NOMO-1 treated with dmso at 0.1 percent for 144 hours (cell line): ENCODE data around the gene ENG.
"Not testable (repeated sequence)": the region's sequence is repeated elsewhere in the genome, so short reads cannot be mapped to it uniquely, and the experiment has no call there.

Experiments used
- DNase-seq: peaks from one replicate; lab custom pipeline; 2025; ENCODE audit not compliant: unreplicated experiment; lab: John Stamatoyannopoulos, UW

Gene ENG

DNA sequence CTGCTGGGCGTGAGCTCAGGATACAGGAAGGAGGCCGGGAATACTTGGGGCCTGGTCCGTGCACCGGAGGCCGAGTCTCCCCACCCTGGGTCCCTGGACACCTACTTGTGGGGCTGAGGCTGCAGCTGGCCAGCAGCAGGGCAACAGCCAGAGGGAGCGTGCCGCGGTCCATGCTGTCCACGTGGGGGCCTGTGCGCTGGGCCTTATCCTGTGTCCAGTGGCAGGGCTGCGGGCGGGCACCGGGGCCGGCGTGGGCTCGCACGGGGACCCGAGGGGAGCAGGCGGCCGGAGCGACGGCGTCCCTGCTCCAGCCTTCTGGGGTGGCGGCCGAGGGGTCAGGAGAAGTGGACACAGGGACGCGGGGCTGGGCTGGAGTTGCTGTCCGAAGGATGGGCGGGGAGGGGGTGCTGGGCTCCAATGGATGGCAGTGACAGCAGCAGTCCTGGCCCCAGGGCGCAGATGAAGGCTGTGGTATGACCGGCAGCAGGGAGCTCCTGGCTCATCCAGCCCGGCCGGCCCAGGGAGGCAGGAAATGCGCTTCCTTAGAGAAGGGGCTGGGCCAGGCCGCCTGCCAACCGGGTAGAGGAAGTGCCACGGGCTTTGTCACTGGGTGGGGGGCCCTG lies at the start of gene ENG:
ENG (minus strand) TSS at position 475 of the 623 bp plus-strand sequence; CDS start at position 172, 303 bp downstream.
- peak; percentile 13 for DNase-seq

DNA sequence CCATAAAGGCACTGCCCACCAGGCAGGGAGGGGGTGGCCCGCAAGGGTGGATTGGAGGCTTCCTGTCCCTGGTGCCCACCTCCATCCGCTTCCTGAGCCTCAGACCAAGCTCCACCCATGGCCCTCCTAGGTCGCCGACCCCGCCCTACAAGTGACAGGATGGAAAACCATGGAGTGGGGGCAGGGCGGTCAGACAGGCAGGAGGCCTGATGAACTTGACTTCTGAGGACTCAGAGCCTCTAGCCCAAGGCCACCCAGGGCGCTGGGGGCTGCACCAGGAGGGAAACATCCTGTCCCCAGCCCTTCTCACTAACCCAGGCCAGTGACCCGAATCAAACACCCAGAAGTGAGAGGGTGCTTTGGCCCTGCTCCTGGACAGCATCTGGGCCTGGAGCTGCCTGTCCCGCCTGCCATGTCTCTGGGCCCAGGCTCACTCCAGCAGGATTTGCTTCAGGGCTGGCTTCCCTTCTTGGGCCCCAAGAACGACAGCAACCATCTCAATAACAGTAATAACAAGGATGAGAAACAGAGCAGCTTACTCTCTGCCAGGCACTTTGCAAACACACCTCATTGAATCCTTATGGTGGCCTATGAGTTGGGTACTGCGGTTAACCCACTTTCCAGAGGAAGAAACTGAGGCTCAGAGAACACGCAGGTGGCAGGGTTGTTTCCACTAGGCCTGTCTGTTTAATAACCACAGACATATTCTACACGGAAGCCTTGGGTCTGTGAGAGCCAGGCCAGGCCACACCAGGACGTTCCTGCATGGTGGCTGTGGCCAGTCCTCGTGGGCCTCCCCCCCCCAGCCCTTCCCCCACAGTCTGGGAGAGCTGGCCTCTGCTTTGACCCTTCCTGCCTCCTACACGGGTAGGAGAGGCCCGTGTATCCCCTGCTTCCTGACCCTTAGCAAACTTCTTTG lies 49.4 kb upstream of the ENG start:
- DNase-seq, result peak; percentile 53

DNA sequence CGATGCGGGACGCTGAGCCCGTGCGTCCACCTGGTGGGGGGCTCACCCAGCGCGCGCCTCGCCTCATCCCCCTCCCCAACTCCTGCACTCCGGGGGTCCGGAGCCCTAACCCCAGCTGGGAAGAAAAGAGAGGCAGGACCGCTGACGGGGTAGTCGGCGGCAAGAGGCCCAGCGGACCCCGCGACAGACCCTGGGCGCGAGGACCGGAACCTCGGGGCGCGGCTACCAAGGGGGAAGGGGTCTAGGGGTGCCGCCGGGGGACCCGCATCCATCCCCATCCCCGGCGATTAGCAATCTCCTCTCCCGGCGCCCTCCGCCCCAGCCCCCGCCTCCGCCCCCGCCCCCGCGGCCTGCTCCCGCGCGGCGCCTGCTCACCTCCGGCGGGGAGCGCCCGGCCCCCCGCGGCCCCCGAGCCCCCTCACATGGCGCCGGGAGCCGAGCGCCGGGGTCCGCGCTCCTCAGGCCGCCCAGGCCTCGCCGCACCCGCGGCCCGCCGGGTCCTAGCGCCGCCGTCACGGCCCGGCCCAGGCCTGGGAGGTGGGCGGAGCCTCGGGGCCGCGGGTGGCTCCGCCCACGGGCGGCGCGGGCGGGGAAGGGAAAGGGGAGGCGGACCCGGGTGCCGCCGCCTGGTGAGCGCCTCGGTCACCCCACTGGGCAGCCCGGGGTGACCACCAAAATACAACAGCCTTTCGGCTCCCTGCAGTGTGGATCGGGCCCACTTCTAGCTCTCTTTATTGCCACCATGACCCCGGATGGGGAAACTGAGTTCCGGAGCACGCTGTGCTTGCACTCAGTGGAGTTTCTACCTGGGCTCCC lies 44.9 kb upstream of the ENG start, which contains the start of gene ST6GALNAC6:
ST6GALNAC6 (minus strand) TSS at position 476 of the 816 bp plus-strand sequence. CDS start 1,622 bp downstream, outside the sequence.
- peak; percentile 24 for DNase-seq

DNA sequence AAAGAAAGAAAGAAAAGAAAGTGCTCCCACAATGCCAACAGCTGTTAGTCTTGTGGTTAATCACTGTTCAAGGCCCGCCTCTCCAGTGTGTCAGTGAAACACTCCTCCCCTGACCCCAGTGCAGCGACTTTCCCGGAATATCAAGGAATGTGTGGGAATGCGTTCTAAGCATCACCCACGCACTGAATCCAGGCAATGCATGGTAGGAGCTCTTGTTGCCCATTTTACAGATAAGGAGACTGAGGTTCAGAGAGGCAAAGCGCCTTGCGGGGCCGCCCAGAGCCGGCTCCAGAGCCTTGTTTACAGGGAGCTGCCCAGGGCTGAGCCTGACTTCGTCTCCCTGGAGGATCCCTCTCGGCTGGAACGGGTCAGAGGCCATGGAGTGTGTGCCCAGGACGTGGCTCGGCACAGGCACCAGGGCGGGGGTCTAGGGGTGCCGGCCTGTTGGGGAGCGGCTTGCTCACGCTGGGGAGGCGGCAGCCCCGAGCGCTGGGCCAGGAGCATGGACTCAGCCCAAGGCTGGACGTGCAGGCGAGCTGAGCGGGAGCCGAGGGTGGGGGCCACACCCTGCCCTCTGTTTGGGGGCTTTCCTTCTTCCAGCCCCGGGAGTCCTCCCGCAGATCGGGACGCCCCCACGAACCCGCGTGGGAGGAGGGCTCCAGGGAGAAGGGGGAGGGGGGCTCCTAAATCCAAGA lies 44.1 kb upstream of the ENG start:
- no peak for DNase-seq

DNA sequence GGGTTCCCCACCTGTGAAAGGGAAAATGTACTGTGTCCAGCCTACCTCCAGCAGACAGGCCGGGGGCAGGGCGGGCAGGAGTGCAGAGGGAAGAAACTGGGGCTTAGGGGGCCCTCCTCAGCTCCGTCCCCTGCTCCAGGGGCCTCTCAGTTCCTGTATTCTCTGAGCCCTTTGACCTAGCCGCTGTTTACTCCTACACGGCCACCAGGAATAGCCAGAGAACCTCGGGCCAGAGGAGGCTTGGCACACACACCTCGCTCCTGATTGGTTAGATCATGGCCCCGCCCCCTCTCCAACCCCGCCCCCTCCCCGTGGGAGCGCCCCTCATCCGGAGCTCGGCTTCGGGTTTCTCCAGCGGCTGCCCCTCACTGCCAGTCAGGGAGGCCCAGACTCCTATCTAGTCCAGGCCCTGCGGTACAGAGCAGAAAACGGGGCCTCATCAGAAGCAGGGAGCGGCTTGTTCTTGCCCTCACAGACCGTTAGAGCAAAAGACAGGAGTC lies 42.8 kb upstream of the ENG start:
- DNase-seq, result peak; percentile 68

DNA sequence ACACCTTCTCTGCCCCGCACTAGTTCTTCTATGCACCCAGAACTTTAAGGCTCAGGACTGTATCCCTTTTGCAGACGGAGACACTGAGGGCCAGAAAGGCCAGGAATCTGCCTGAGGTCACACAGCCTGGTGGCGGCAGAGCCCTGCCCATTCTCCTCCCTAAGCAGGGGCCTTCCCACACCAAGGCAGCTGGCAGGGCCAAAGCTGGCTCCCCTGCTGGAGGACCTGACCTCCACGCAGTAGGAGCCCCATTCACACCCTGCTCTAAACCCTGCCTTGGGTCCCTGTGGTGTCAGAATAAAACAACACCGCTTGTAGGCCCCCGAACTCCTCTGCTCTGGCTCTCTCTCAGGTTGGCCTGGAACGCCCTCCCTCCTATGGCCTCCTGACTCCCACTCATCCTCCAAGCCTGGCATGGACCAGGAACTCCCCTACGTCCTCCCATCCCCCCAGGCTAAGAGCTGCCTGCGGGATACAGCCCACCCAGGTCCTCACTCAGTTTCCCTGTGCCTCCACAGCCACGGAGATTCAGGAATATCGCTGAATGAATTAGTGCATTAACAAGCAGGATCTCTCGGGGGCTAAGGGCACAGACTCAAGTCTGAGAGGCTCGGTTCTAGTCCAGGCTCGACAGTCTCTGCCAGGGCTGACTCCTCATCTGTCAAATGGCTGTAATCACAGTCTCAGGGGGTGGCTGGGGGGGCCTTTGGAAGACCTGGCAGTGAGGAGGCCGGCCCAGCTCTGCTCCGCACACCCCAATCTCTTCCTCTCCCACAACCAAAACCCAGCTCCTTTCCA lies 42.1 kb upstream of the ENG start:
- DNase-seq, result no peak

DNA sequence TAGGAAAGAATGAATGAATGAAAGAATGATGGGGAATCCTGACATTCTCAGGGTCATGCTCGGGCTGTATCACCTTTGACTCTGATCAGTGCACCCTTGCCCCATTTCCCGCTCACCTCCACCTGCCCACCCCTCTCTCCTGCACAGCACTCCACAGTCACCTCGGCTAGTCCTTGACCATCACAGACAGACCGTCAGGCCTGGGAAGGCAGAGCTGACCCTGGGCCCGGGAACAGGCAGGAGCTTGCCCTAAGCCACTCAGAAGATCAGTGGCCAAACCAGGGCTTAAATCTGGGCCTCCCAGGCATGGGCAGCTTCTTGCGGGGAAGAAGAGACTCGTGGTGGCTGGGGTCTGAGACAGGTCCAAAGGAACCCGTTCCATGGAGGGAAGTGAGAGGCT lies 41.4 kb upstream of the ENG start:
- no peak for DNase-seq

DNA sequence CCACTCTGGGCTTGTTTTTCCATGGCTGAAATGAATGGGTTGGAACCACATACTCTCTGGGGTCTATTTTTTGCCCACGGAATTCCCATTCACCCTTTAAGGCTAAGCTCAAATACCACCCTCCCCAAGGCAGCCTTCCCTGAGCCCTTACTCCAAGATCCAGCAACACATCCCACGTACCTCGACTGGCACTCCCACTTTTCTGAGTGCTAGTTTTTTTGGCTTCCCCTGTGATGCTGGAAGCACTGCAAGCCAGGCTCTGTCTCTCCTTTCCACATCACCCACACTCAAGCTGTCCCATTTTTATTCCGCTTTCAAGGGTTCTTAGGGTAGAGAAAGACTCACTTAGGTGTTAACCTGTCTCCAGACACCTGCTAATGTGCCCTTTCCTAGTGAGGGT lies 38.9 kb upstream of the ENG start:
- no peak for DNase-seq

DNA sequence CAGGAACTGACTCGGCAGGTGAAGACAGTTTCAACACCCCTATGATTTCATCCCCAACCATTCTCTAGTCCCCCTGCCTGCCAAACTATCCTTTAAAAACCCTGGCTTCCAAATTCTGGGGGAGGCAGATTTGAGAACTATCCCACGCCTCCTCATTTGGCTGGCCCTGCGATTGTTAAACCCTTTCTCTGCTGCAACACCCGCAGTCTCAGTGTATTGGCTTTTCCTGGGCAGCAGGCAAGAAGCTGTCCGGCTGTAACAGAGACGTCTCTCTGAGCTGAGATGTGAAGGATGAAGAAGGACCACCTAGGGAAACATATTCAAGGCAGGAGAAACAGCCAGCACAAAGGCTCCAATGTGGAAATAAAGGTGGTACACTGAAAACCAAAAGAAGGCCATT lies 38.4 kb upstream of the ENG start:
- no peak for DNase-seq

DNA sequence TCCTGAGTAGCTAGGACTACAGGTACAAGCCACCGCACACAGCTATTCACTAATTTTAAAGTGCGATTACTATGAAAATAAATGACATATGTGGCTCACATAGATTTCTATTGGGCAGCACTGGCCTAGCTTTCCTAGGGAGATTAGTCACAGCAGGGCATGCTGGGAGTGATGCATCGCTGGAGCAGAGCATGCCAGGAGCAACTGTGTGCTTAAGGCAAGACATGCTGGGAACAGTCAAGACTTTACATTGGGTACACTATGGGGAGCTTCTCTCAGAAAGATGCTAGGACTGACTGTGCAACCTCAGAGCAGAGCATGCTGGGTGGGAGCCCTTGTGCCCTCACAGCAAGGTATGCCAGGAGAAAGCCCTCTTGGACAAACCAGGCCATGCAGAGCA lies 35.6 kb upstream of the ENG start:
- DNase-seq, result no peak

DNA sequence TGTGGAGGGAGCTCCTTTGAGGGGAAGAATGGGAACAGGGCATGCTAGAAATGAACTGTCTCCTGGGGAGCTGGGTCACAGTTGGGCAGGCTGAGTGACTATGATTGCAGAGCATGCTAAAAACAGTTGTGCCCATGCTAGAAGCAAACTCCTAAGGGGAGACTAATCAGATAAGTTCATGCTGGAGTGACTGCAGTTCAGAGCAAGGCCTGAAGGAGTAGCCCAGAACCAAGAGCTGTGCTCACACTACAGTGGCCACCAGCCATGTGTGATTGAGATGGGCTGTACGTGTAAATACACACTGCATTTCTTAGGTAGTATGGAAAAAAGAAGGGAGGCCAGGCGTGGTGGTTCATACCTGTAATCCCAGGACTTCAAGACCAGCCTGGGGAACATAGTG lies 33.3 kb upstream of the ENG start:
- DNase-seq, result no peak

DNA sequence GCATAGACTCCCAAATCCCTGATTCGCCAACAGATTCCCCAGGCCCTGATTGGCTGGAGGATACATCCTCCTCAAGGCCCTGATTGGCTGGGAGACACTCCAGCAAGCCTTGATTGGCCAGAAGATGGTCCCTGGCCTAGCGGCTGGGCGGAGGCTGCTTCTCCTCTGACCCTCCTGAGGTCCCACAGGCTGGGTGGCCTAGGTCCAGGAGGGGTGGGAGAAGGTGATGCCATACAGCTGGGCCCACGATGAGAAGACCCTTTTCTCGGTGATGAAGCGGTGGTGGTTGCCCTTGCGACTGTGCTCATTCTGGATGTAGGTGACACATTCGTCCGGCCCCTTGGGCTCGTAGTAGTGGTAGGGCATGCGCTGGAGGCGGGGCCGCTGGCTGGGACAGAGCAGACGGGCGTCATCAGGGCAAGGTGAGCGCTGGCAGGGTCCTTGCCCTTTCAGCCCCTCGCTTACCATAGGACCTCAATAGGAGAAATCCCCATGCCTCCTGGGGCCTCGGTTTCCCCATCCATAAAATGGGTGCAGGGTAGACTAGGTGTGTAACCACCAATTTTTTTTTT lies 32.0 kb upstream of the ENG start:
- no peak for DNase-seq

DNA sequence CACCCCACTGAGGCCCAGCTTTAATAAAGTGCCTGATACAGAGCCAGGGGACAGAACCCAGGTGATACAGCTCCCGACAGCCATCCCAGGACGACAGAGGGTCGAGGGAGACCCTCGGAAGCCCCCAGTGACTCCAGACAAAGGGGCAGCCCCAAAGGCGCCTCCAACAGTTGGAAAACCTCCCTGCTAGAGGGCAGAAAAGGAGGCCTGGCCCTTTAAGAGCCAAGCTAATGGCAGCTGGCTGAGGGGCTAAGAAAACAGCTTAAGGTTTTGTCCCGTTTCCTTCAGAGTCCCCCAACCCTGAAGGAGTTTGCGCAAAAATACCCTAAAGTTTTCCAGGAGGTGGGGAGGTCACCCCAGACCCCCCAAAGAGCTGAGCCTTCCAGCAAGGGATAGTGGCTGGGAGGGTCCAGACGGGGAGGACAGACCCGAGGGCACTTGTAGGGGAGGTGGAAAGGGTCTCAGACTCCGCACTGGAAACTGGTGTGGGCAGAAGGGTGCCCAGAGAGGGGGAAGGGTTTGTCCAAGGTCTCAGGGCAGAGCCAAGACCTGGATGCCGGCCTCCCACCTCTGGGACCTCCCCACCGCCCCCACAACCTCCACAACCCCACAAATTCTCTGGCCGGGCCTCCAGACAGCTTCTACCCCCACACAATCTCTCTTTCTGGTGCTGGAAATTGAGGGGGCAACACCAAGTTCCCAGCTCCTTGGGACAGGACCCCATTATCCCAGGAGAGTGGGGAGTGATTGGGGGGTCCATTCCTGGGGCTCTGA lies 31.2 kb upstream of the ENG start:
- no peak for DNase-seq

DNA sequence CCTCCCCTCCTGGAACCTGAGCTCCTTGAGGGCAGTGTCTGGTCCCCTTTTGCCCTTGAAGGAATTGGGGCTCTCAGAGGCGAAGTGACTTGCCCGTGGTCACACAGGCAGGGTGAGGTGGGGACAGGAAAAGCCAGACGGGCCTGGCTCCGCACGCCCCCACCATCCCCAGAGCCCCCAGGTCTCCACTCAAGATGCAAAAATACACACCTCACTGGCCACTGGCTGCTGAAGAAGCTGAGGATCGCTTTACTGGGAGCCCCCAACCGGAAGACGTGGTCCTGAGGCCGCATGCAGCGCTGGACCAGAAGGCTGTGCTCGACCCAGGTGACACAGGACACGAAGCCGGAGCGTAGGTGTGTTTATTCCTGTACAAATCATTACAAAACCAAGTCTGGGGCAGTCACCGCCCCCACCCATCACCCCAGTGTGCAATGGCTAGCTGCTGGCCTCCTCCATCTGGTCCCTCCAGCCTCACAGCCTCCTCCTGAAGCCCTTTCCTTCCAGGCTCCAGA lies 30.6 kb upstream of the ENG start:
- no peak for DNase-seq

DNA sequence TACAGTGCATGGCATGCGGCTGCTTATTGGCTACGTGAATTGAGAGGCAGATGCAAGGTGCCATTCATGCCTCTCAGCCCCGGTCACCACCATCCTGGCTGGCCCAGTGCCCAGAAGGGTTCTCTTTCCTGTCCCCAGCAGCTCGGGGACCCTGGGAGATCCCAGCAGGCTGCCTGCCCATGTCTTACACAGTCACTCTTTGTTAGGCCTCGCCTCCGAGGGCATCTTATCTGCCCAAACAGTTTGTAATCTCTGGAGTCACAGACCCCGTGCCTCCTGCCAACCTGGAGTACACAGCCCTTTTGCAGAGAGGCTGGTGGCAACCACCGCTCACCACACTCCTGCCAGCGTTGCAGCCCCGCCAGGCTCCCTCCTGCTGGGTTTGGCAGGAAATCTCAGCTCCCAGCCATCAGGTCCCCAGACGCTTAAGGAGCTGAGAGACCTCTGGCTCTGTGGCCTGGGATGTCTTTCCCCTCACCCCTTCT lies 30.0 kb upstream of the ENG start:
- no peak for DNase-seq

DNA sequence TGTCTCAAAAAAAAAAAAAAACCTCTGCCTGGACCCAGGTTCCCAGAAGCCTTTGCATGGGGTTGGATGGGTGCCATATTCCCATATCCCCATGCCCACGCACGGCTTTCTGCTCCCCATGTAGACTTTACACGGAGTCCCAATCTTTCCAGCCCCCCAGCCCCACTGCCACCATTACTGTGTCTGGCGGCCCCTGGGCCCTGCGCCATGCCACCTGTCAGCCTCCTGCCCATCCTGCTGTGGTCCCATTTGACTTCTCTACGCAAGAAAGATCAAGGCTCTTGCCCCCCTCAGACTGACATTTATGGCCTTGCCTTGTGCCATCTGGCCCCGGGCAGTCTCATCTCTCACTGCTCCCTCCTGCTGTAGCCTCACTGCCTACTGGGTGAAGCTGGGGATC lies 29.5 kb upstream of the ENG start:
- no peak for DNase-seq

DNA sequence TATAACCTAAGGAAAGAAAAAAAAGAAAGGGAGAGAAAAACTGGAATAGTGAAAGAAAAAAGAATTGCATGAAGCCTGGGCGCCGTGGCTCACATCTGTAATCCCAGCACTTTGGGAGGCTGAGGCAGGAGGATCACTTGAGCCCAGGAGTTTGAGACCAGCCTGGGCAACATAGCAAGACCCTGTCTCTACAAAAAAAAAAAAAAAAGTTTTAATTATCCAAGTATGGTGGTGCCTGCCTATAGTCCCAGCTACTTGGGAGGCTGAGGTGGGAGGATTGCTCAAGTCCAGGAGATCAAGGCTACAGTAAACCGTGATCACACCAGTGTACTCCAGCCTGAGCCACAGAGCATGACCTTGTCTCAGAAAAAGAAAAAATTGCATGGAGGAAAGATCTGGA lies 27.3 kb upstream of the ENG start:
- not testable (repeated sequence) for DNase-seq

DNA sequence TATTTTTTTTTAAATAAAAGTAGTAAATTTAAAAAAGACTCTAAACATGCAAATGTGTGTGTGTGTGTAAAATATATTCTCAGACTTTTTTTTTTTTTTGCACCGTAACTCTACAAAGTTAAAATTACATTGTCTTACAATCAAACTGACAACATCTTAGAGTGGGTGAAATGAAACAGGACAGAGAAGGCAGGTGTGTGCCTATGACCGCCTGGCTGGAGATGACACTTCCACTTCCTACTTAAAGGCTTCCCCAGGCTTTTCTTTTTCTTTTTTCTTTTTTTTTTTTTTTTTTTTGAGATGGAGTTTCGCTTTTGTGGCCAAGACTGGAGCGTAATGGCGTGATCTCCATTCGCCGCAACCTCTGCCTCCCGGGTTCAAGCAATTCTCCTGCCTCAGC lies 25.7 kb upstream of the ENG start:
- DNase-seq, result no peak
